Right lobe of liver (tissue), 4 donors: ENCODE results near the gene BDH1.

Experiments
- CTCF ChIP-seq, 4 donors: fragments of 200-600 bp in 3 of 4; fragments of 450-650 bp in 1 of 4; IDR thresholded peaks; one replicate each; pipeline versions ENCODE4 v1.5.1 to v1.8.0; 2016 to 2022; ENCODE audit warnings: antibody characterized with exemption in 4 of 4, mild to moderate bottlenecking in 2 of 4
- POLR2A ChIP-seq: fragments of 450-650 bp; IDR thresholded peaks from one replicate; pipeline ENCODE4 v1.6.1; 2017; ENCODE audit warnings: antibody characterized with exemption, mild to moderate bottlenecking
- donor health status: DM: no; HTN: no; CAD: no.
- donor health status: DM: no; HTN: no; CAD: no.
- donor health status: DM: no; HTN: yes; CAD: no.

- no peak for TF ChIP-seq CTCF (IDR thresholded peaks at IDR 0.05)
- no peak for TF ChIP-seq POLR2A
Measured at GRCh38 chr3:197586181-197586580, 30.4 kb upstream of the BDH1 start.
